ENCODE measurements around the gene P2RY2. TPM values are rescaled to one million over a fixed set of nuclear protein-coding genes. Genes with fewer than 3 reads are reported as not detected.

P2RY2 gene
- total RNA-seq, 1 experiment from 2014 or later = 0.26 TPM

DNA sequence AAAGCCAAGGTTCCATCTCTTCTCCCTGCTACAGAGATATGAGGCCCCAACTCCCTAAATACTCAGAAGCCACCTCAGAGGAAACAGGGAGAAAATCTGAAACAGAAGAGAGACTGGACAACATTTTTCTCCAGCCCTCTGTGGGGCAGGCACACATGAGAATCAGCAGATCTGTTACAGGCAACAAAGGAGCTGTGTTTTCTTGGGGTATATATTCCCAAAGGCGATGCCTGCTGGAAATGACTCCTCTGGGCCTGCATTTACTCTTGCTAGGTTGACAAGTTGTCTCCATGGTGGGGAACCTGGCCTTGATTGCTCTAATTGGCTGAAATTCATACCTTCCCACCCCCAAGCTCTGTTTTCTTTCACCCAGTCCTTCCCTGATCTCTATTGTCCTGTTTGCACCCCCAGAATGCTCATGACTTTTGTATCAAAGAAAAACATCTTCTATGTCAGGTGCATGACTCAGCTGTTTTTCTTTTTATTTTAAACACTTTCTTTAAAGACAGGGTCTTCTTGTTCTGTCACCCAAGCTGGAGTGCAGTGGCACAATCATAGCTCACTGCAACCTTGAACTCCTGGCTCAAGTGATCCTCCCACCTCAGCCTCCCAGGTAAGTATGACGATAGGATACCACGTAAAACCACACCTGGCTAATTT, 30.6 kb downstream of the P2RY2 start:
- H2BK15ac ChIP-seq (ENCODE audit: low read depth, low read length) = no peak overlapping the region
- H3K14ac ChIP-seq (ENCODE audit: insufficient read depth, low read length) = no peak overlapping the region
- no peak overlapping the region for H2BK20ac ChIP-seq (ENCODE audit: low read depth, low read length, poor library complexity, severe bottlenecking)
- no peak overlapping the region for H3K27ac ChIP-seq (ENCODE audit: insufficient read length, low read depth, low read length)
- TF ChIP-seq, protein P1, sequence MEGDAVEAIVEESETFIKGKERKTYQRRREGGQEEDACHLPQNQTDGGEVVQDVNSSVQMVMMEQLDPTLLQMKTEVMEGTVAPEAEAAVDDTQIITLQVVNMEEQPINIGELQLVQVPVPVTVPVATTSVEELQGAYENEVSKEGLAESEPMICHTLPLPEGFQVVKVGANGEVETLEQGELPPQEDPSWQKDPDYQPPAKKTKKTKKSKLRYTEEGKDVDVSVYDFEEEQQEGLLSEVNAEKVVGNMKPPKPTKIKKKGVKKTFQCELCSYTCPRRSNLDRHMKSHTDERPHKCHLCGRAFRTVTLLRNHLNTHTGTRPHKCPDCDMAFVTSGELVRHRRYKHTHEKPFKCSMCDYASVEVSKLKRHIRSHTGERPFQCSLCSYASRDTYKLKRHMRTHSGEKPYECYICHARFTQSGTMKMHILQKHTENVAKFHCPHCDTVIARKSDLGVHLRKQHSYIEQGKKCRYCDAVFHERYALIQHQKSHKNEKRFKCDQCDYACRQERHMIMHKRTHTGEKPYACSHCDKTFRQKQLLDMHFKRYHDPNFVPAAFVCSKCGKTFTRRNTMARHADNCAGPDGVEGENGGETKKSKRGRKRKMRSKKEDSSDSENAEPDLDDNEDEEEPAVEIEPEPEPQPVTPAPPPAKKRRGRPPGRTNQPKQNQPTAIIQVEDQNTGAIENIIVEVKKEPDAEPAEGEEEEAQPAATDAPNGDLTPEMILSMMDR (conservative IDR thresholded peaks at IDR 0.05) = no peak
- H4K20me1 ChIP-seq (ENCODE audit: control insufficient read depth, insufficient read depth, insufficient read length) = no peaks in the 10 kb centered on the region
- H3K23me2 ChIP-seq (ENCODE audit: insufficient read length, low read depth, low read length, poor library complexity, severe bottlenecking) = no peaks in the 10 kb centered on the region
- H2BK12ac ChIP-seq (ENCODE audit: insufficient read length, low read depth, low read length) = no peak overlapping the region
- no peaks in the 10 kb centered on the region for H3K79me1 ChIP-seq (ENCODE audit: insufficient read depth, low read depth, low read length, poor library complexity, severe bottlenecking)
- no peak overlapping the region for H2AFZ ChIP-seq (ENCODE audit: low read length)
- Mint-ChIP-seq H3K27ac (no peak overlapping the region; a peak in 1 of 7 replicates), H3K9me3 (no peaks in the 10 kb centered on the region; a peak in 1 of 5 replicates), H3K27me3 (ENCODE audit: low read depth) (no peaks in the 10 kb centered on the region; the same call in 1 of the 2 replicates), H3K4me1 (peaks cover 21 to 22% of the 10 kb centered on the region in 2 experiments), H3K4me3 (no peak overlapping the region), H3K36me3 (ENCODE audit: insufficient read depth in 1 of 3, low read depth in 3 of 3) (no peaks in the 10 kb centered on the region)
- no peak overlapping the region for H3K4ac ChIP-seq (ENCODE audit: low read depth, low read length)
- H3K79me2 ChIP-seq (ENCODE audit: insufficient read depth, low read length) = no peaks in the 10 kb centered on the region
- no peak overlapping the region for H2BK120ac ChIP-seq (ENCODE audit: low read depth, low read length, poor library complexity, severe bottlenecking)
- H4K5ac ChIP-seq (ENCODE audit: insufficient read length, low read depth, low read length) = no peak overlapping the region
- no peaks in the 10 kb centered on the region for H3K27me3 ChIP-seq (ENCODE audit: insufficient read depth, low read length)
- H3K4me2 ChIP-seq (ENCODE audit: insufficient read depth, insufficient read length, low read length) = no peak overlapping the region
- no CpG with 5 or more reads among the region's 3 CpGs for WGBS (ENCODE audit: extremely low coverage, insufficient read length, low lambda C conversion rate)
- no peak overlapping the region for H3K9ac ChIP-seq (ENCODE audit: extremely low read depth, insufficient read length, low read length)
- no peak overlapping the region for H2AK5ac ChIP-seq (ENCODE audit: insufficient read length, low read length)
- DNase-seq = peak; percentile 11
- H3K23ac ChIP-seq (ENCODE audit: insufficient read length, low read depth, low read length) = no peak overlapping the region
- H3K56ac ChIP-seq (ENCODE audit: insufficient read length, low read depth, low read length) = no peak overlapping the region
- no peak overlapping the region for H3K18ac ChIP-seq (ENCODE audit: insufficient read length, low read depth, low read length)
- H4K8ac ChIP-seq (replicated peaks; ENCODE audit: insufficient read length, low read depth, low read length) = no peak overlapping the region
- H3K4me1 ChIP-seq (ENCODE audit: insufficient read depth, low read length) = peaks cover 4% of the 10 kb centered on the region; the same call in 1 of the 2 replicates
- no peak overlapping the region for H3T11ph ChIP-seq (ENCODE audit: low read length)
- H4K91ac ChIP-seq (ENCODE audit: insufficient read length, low read depth, low read length) = no peak overlapping the region
- no peaks in the 10 kb centered on the region for H3K9me3 ChIP-seq (ENCODE audit: control insufficient read depth, low read depth, low read length)
- H2BK5ac ChIP-seq (ENCODE audit: insufficient read length, low read length) = no peak overlapping the region
